GM12878 (cell line): ENCODE data around the gene ZDHHC18. TPM values are rescaled to one million over a fixed set of nuclear protein-coding genes. Genes with fewer than 3 reads are reported as not detected.

Experiments used
- ATAC-seq: fragments of 200-7000 bp; cut with Tn5 transposase; 3 replicates; pipeline ENCODE4 v1.9.1; 2020; ENCODE audit warnings: mild to moderate bottlenecking, moderate library complexity
- BruUV-seq: library from RNA; stranded (reverse); fragments of 400-500 nt; replicated peaks from 2 replicates; lab custom pipeline; 2021; lab: Mats Ljungman, UMichigan
- CTCF ChIA-PET: fragments of 300-600 bp; sonication (Branson Sonifier 250); formaldehyde crosslinking; extraction: SDS; loops from one replicate; lab custom pipeline; 2021; ENCODE audit warnings: inconsistent platforms; lab: Yijun Ruan, JAX
- POLR2A ChIA-PET: fragments of 350-600 bp; formaldehyde crosslinking; extraction: SDS; loops from one replicate; lab custom pipeline; 2021; ENCODE audit warnings: inconsistent platforms; lab: Charles Lee
- RAD21 ChIA-PET: fragments of 300-600 bp; sonication (Branson Sonifier 250); formaldehyde crosslinking; loops from one replicate; lab custom pipeline; 2023; ENCODE audit warnings: antibody characterized with exemption; ENCODE audit not compliant: unreplicated experiment; lab: Charles Lee
- SMC1A ChIA-PET: fragments of 300-600 bp; sonication (Branson Sonifier 250); formaldehyde crosslinking; loops from one replicate; lab custom pipeline; 2023; ENCODE audit not compliant: unreplicated experiment, uncharacterized antibody; lab: Charles Lee
- DNase-seq: peaks from one replicate; pipeline ENCODE4 v3.0.0-alpha.2; 2011; ENCODE audit warnings: low read depth, low spot score
- FAIRE-seq: peaks from 3 replicates; lab custom pipeline; 2011; peaks lifted over from hg19 to GRCh38; lab: Jason Lieb, UNC
- H2AFZ ChIP-seq: 2 replicates; pipeline ENCODE4 v1.6.0; 2011; ENCODE audit warnings: low read depth, low read length, control low read depth; ENCODE audit not compliant: control insufficient read depth
- H3K27ac ChIP-seq: 2 replicates; pipeline ENCODE4 v1.5.1; 2011; ENCODE audit warnings: control low read depth; ENCODE audit not compliant: control insufficient read depth, insufficient read depth
- H3K27me3 ChIP-seq, 2 experiments: replicated peaks in 1 of 2; 2 replicates each; pipeline versions ENCODE4 v1.6.0 to v1.6.1; 2011; ENCODE audit warnings: low read length in 1 of 2; ENCODE audit not compliant: control insufficient read depth in 2 of 2, insufficient read depth in 2 of 2
- H3K36me3 ChIP-seq, 2 experiments: 2 replicates each; pipeline ENCODE4 v1.5.1; 2011; ENCODE audit warnings: low read length in 1 of 2; ENCODE audit not compliant: control insufficient read depth in 2 of 2, insufficient read depth in 2 of 2
- H3K4me1 ChIP-seq: 2 replicates; pipeline ENCODE4 v1.6.1; 2011; ENCODE audit warnings: mild to moderate bottlenecking, low read length, moderate library complexity, mixed read lengths; ENCODE audit not compliant: control insufficient read depth, insufficient read depth
- H3K4me2 ChIP-seq: 2 replicates; pipeline ENCODE4 v1.6.0; 2011; ENCODE audit warnings: control low read depth; ENCODE audit not compliant: control insufficient read depth, insufficient read depth
- H3K4me3 ChIP-seq: fragments of 200-600 bp; sonication (generic); 2 replicates; pipeline ENCODE4 v1.5.1; 2016
- H3K79me2 ChIP-seq: 2 replicates; pipeline ENCODE4 v1.6.0; 2011; ENCODE audit warnings: low read length; ENCODE audit not compliant: control insufficient read depth, insufficient read depth
- H3K9ac ChIP-seq: 2 replicates; pipeline ENCODE4 v1.8.0; 2011; ENCODE audit warnings: low read length, control low read depth, mixed read lengths; ENCODE audit not compliant: control insufficient read depth, insufficient read depth
- H3K9me3 ChIP-seq: replicated peaks from 3 replicates; pipeline ENCODE4 v1.5.1; 2011; ENCODE audit warnings: mild to moderate bottlenecking, low read length; ENCODE audit not compliant: control insufficient read depth, insufficient read depth
- H4K20me1 ChIP-seq: 2 replicates; pipeline ENCODE4 v1.6.0; 2011; ENCODE audit not compliant: control insufficient read depth, insufficient read depth
- CBFB ChIP-seq: IDR thresholded peaks from 2 replicates; pipeline ENCODE4 v1.6.1; 2016; ENCODE audit warnings: antibody characterized with exemption, low read depth
- EZH2 ChIP-seq: IDR thresholded peaks from 2 replicates; pipeline ENCODE4 v1.6.1; 2012; ENCODE audit warnings: low read depth, mild to moderate bottlenecking, control low read depth, inconsistent platforms, low read length, borderline replicate concordance; ENCODE audit not compliant: control insufficient read depth
- KAT2A ChIP-seq: conservative IDR thresholded peaks from 2 replicates; pipeline ENCODE4 v1.6.1; 2011; ENCODE audit warnings: low read depth, low read length; ENCODE audit not compliant: control insufficient read depth
- SIX5 ChIP-seq: IDR thresholded peaks from 2 replicates; pipeline ENCODE4 v1.6.1; 2011; ENCODE audit warnings: mild to moderate bottlenecking, low read depth, low read length, moderate library complexity; ENCODE audit not compliant: severe bottlenecking
- SRF ChIP-seq, 2 experiments: IDR thresholded peaks; 2 replicates each; pipeline ENCODE4 v1.6.1; 2011; ENCODE audit warnings: low read depth in 2 of 2, low read length in 2 of 2, mild to moderate bottlenecking in 1 of 2, moderate library complexity in 1 of 2
- STAT1 ChIP-seq: fragments of 450-650 bp; conservative IDR thresholded peaks from 2 replicates; pipeline ENCODE4 v1.6.1; 2014; ENCODE audit warnings: antibody characterized with exemption, mild to moderate bottlenecking
- ZNF207 ChIP-seq: fragments of 450-650 bp; IDR thresholded peaks from 2 replicates; pipeline ENCODE4 v1.6.1; 2014; ENCODE audit warnings: antibody characterized with exemption, mild to moderate bottlenecking, borderline replicate concordance
- ZZZ3 ChIP-seq: IDR thresholded peaks from 2 replicates; pipeline ENCODE4 v1.6.1; 2011; ENCODE audit warnings: low read depth; ENCODE audit not compliant: control insufficient read depth, insufficient read length
- WGBS: methylation state at CpG from one replicate; pipeline ENCODE4 v1.1.6; 2016; ENCODE audit warnings: low lambda C conversion rate; ENCODE audit not compliant: insufficient replicate concordance, insufficient coverage; ENCODE audit errors: missing lambda C conversion rate; 5-methylcytosine and 5-hydroxymethylcytosine counted together
- in situ Hi-C: fragments of 300-500 bp; cut with MboI; formaldehyde crosslinking; loops from 9 replicates; pipeline ENCODE4 v1.14.3; 2018; ENCODE audit warnings: mixed read lengths
- intact Hi-C: fragments of 100-400 bp; cut with micrococcal nuclease; formaldehyde crosslinking; loops from one replicate; pipeline ENCODE4 v1.14.2; 2022; ENCODE audit not compliant: unreplicated experiment
- polyA plus RNA-seq, 11 experiments: library from polyadenylated mRNA; depleted of rRNA in 4 of 11; unstranded in 6 of 11; stranded (reverse) in 5 of 11; fragments of >200 nt; fragmentation: Nextera tagmentation in 4 of 11; fragmentation: Illumina TruSeq in 1 of 11; extraction: Ambion mirVana in 4 of 11; extraction: Trizol in 1 of 11; gene quantifications; 1 replicate in 1 of 11; 2 replicates in 10 of 11; pipeline versions ENCODE4 v1.2.1 to v1.2.3, GENCODE V29; 2011 to 2016; ENCODE audit warnings: inconsistent platforms in 2 of 11, missing spikeins in 2 of 11, low read depth in 1 of 11
- total RNA-seq, 4 experiments: library from RNA; depleted of rRNA in 3 of 4; stranded (reverse); fragments of >200 nt in 3 of 4; fragmentation: Illumina TruSeq in 1 of 4; extraction: Trizol in 1 of 4; gene quantifications; 2 replicates each; pipeline versions ENCODE4 v1.2.1 to v1.2.3, GENCODE V29; 2013 to 2021
- TF ChIP-seq, protein P1 (sequence below): fragments of 450-650 bp; IDR thresholded peaks from 2 replicates; pipeline ENCODE4 v1.6.1; 2017; ENCODE audit warnings: mild to moderate bottlenecking, low read depth, inconsistent platforms; ENCODE audit not compliant: poor library complexity, severe bottlenecking
- TF ChIP-seq, protein P2 (sequence below): IDR thresholded peaks from 2 replicates; pipeline ENCODE4 v1.6.1; 2012; ENCODE audit warnings: low read length, inconsistent platforms
- TF ChIP-seq, protein P3 (sequence below): fragments of 450-650 bp; IDR thresholded peaks from 2 replicates; pipeline ENCODE4 v1.6.1; 2014; ENCODE audit warnings: mild to moderate bottlenecking
- TF ChIP-seq, protein P4 (sequence below): fragments of 450-650 bp; formaldehyde crosslinking; IDR thresholded peaks from 2 replicates; pipeline ENCODE4 v1.5.0; 2022; ENCODE audit warnings: mild to moderate bottlenecking, missing genetic modification characterization

The ZDHHC18 gene
- total and polyA plus RNA-seq, 10 of the 15 experiments (the other 5 are each of a cell fraction or from before 2014, with no cell fraction given) = 0.40 to 81.2 (median 21.3) TPM

DNA sequence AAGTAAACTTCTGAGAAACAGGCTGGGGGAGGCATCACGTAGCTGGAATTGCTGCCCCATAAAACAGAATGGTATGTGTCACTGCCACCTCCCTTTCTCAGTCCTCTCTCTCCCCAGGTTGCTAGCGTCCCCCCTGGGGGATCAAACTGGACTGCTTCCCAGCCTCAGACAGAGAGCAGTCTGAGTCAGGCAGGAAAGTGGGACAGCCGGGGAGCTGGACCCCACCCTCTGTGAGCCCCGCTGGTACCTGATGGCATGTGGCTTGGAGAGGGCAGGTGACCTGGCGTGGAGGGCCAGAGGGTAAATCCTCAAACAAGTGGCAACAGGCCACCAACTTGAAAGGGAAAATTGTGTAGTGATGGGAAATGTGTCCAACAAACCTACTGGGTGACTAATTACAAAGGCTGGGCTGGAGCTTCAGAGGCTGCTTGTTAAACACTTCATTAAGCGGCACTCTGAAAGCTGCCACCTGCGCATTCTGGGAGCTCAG lies 35.4 kb downstream of the ZDHHC18 start:
- H3K79me2 ChIP-seq = no peaks in the 10 kb centered on the region; the same call in 1 of the 2 replicates
- intact Hi-C loops = no loop called here
- ChIA-PET RAD21 (interaction anchor here (0.7 to 1.6 kb wide), 2 partner anchors 41 to 53 kb away, joined by 3 to 4 read pairs; no protein-coding TSS in a partner anchor), POLR2A (no interaction called here), CTCF (interaction anchor here (0.7 to 3.2 kb wide), 12 partner anchors 10 to 260 kb away, joined by 3 to 13 read pairs (median 4); no protein-coding TSS in a partner anchor), SMC1A (interaction anchor here (2.3 kb wide), 1 partner anchor 24 kb away, joined by 7 read pairs; no protein-coding TSS in a partner anchor)
- H3K4me2 ChIP-seq = no peak overlapping the region
- no peak overlapping the region for H3K4me3 ChIP-seq
- in situ Hi-C loops = no loop called here
- no peak overlapping the region for H3K9ac ChIP-seq
- no peak for TF ChIP-seq EZH2
- TF ChIP-seq, protein P1, sequence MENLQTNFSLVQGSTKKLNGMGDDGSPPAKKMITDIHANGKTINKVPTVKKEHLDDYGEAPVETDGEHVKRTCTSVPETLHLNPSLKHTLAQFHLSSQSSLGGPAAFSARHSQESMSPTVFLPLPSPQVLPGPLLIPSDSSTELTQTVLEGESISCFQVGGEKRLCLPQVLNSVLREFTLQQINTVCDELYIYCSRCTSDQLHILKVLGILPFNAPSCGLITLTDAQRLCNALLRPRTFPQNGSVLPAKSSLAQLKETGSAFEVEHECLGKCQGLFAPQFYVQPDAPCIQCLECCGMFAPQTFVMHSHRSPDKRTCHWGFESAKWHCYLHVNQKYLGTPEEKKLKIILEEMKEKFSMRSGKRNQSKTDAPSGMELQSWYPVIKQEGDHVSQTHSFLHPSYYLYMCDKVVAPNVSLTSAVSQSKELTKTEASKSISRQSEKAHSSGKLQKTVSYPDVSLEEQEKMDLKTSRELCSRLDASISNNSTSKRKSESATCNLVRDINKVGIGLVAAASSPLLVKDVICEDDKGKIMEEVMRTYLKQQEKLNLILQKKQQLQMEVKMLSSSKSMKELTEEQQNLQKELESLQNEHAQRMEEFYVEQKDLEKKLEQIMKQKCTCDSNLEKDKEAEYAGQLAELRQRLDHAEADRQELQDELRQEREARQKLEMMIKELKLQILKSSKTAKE = no peak
- no peak for TF ChIP-seq ZNF207
- TF ChIP-seq, protein P2, sequence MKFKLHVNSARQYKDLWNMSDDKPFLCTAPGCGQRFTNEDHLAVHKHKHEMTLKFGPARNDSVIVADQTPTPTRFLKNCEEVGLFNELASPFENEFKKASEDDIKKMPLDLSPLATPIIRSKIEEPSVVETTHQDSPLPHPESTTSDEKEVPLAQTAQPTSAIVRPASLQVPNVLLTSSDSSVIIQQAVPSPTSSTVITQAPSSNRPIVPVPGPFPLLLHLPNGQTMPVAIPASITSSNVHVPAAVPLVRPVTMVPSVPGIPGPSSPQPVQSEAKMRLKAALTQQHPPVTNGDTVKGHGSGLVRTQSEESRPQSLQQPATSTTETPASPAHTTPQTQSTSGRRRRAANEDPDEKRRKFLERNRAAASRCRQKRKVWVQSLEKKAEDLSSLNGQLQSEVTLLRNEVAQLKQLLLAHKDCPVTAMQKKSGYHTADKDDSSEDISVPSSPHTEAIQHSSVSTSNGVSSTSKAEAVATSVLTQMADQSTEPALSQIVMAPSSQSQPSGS = no peak
- TF ChIP-seq, protein P3, sequence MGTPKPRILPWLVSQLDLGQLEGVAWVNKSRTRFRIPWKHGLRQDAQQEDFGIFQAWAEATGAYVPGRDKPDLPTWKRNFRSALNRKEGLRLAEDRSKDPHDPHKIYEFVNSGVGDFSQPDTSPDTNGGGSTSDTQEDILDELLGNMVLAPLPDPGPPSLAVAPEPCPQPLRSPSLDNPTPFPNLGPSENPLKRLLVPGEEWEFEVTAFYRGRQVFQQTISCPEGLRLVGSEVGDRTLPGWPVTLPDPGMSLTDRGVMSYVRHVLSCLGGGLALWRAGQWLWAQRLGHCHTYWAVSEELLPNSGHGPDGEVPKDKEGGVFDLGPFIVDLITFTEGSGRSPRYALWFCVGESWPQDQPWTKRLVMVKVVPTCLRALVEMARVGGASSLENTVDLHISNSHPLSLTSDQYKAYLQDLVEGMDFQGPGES = no peak
- TF ChIP-seq SIX5 = no peak
- no peak for TF ChIP-seq ZZZ3
- TF ChIP-seq CBFB = no peak
- no peak for TF ChIP-seq STAT1
- TF ChIP-seq SRF (IDR thresholded peaks at IDR 0.05; ENCODE audit: low read depth in 2 of 2, low read length in 2 of 2) = no peak
- TF ChIP-seq KAT2A = no peak
- TF ChIP-seq, protein P4, sequence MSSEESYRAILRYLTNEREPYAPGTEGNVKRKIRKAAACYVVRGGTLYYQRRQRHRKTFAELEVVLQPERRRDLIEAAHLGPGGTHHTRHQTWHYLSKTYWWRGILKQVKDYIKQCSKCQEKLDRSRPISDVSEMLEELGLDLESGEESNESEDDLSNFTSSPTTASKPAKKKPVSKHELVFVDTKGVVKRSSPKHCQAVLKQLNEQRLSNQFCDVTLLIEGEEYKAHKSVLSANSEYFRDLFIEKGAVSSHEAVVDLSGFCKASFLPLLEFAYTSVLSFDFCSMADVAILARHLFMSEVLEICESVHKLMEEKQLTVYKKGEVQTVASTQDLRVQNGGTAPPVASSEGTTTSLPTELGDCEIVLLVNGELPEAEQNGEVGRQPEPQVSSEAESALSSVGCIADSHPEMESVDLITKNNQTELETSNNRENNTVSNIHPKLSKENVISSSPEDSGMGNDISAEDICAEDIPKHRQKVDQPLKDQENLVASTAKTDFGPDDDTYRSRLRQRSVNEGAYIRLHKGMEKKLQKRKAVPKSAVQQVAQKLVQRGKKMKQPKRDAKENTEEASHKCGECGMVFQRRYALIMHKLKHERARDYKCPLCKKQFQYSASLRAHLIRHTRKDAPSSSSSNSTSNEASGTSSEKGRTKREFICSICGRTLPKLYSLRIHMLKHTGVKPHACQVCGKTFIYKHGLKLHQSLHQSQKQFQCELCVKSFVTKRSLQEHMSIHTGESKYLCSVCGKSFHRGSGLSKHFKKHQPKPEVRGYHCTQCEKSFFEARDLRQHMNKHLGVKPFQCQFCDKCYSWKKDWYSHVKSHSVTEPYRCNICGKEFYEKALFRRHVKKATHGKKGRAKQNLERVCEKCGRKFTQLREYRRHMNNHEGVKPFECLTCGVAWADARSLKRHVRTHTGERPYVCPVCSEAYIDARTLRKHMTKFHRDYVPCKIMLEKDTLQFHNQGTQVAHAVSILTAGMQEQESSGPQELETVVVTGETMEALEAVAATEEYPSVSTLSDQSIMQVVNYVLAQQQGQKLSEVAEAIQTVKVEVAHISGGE (CRISPR knock-in tag) = no peak
- ATAC-seq = no peak
- no peak overlapping the region for H2AFZ ChIP-seq
- no peaks in the 10 kb centered on the region; a peak in 2 of 4 replicates for H3K36me3 ChIP-seq
- no TSS peak for BruUV-seq
- 70% methylated on average over 7 of the region's 7 CpGs for WGBS
- H3K4me1 ChIP-seq = peaks cover 16% of the 10 kb centered on the region
- no peak for FAIRE-seq
- no peak overlapping the region for H3K27ac ChIP-seq
- no peak for DNase-seq
- no peaks in the 10 kb centered on the region for H4K20me1 ChIP-seq
- no peaks in the 10 kb centered on the region for H3K27me3 ChIP-seq
- no peaks in the 10 kb centered on the region for H3K9me3 ChIP-seq
